ENCODE data around the gene CYP3A4.

GRCh38 chr7:99762680-99763327 is 21.2 kb downstream of the CYP3A4 start:
- TF ChIP-seq CTCF (conservative IDR thresholded peaks at IDR 0.05) (no peak), ZFX (IDR thresholded peaks at IDR 0.05) (no peak)
